Measurements from ENCODE around the gene STK32B.

DNA sequence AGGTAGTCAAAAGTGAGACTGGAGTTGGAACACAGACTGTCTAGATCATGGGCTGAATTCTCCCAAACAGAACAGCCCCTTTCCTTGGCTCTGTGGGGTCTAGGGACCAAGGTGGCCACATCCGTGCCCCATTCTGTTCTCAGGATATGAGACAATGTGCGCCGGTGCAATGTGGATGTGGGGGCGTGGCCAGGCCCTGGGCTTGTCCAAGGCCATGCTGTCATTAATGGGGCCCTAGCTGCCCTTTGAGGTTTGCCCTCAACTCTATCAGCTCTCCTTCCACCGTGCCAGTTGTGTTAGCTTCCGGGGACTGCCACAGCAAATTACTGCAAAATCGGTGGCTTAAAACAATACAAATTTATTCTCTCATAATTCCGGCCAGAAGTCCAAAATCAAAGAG is 344.5 kb downstream of the STK32B start:
- TF ChIP-seq, protein P1, sequence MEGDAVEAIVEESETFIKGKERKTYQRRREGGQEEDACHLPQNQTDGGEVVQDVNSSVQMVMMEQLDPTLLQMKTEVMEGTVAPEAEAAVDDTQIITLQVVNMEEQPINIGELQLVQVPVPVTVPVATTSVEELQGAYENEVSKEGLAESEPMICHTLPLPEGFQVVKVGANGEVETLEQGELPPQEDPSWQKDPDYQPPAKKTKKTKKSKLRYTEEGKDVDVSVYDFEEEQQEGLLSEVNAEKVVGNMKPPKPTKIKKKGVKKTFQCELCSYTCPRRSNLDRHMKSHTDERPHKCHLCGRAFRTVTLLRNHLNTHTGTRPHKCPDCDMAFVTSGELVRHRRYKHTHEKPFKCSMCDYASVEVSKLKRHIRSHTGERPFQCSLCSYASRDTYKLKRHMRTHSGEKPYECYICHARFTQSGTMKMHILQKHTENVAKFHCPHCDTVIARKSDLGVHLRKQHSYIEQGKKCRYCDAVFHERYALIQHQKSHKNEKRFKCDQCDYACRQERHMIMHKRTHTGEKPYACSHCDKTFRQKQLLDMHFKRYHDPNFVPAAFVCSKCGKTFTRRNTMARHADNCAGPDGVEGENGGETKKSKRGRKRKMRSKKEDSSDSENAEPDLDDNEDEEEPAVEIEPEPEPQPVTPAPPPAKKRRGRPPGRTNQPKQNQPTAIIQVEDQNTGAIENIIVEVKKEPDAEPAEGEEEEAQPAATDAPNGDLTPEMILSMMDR (IDR thresholded peaks at IDR 0.05 in 8 of 11, conservative IDR thresholded peaks at IDR 0.05 in 3 of 11): no peak
- TF ChIP-seq POLR2AphosphoS5 (IDR thresholded peaks at IDR 0.05) (no peak), POLR2A (IDR thresholded peaks at IDR 0.05) (no peak)

Measured in spleen (tissue), 7 donors.